OCI-LY7 (cell line): ENCODE results near the gene IQCH.

Source experiments
- EZH2phosphoT487 ChIP-seq: fragments of 200-600 bp; sonication (generic); IDR thresholded peaks from 2 replicates; pipeline ENCODE4 v1.6.1; 2018; ENCODE audit warnings: low read depth, borderline replicate concordance, mild to moderate bottlenecking, mixed run types, antibody characterized with exemption, low read length, moderate library complexity, mixed read lengths
- TF ChIP-seq, protein P1 (sequence below): fragments of 200-600 bp; sonication (generic); conservative IDR thresholded peaks from 2 replicates; pipeline ENCODE4 v1.5.1; 2014; ENCODE audit warnings: mild to moderate bottlenecking, antibody characterized with exemption, low read length, moderate library complexity, mixed read lengths

- TF ChIP-seq, protein P1, sequence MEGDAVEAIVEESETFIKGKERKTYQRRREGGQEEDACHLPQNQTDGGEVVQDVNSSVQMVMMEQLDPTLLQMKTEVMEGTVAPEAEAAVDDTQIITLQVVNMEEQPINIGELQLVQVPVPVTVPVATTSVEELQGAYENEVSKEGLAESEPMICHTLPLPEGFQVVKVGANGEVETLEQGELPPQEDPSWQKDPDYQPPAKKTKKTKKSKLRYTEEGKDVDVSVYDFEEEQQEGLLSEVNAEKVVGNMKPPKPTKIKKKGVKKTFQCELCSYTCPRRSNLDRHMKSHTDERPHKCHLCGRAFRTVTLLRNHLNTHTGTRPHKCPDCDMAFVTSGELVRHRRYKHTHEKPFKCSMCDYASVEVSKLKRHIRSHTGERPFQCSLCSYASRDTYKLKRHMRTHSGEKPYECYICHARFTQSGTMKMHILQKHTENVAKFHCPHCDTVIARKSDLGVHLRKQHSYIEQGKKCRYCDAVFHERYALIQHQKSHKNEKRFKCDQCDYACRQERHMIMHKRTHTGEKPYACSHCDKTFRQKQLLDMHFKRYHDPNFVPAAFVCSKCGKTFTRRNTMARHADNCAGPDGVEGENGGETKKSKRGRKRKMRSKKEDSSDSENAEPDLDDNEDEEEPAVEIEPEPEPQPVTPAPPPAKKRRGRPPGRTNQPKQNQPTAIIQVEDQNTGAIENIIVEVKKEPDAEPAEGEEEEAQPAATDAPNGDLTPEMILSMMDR = no peak
- TF ChIP-seq EZH2phosphoT487 = no peak
These were observed 66.8 kb downstream of the IQCH start for GRCh38 chr15:67321352-67321751.
